ENCODE data around the gene SARS1.

SARS1 gene

DNA sequence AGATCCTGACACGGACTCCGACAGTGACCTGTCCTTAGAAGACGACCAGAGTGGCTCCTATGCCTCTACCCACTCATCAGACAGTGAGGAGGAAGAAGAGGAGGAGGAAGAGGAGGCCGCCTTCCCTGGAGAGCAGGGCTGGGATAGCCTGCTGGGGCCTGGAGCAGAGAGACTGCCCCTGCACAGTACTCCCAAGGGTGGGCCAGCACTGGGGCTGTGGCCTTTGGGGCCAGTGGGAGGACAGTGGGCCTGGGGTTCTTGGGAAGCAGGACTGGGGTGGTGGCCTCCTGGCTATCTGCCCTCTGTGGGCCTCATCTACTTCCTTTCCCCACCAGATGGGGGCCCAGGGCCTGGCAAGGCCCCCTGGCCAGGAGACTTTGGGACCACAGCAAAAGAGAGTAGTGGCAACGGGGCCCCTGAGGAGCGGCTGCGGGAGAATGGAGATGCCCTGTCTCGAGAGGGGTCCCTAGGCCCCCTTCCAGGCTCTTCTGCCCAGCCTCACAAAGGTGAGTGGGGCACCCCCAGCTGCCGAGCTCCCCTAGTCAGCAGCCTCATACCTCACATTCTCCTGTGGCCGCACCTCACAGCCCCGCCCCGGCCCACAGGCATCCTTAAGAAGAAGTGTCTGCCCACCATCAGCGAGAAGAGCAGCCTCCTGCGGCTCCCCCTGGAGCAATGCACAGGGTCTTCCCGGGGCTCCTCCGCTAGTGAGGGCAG is 59.3 kb downstream of the SARS1 start:
- H3K36me3 ChIP-seq, result peaks cover 62% of the 10 kb centered on the region
- no peak for TF ChIP-seq Cebpa-rat (IDR thresholded peaks at IDR 0.05)
- H3K9me3 ChIP-seq, result no peaks in the 10 kb centered on the region
- no peak overlapping the region for H3K9ac ChIP-seq
- no peak overlapping the region for H3K4me2 ChIP-seq
- H3K4me3 ChIP-seq, result no peak overlapping the region
- H3K4me1 ChIP-seq, result peaks cover 19% of the 10 kb centered on the region
- no peaks in the 10 kb centered on the region for H4K20me1 ChIP-seq
- H3K27me3 ChIP-seq, result no peaks in the 10 kb centered on the region
- no peak overlapping the region for H3K27ac ChIP-seq

DNA sequence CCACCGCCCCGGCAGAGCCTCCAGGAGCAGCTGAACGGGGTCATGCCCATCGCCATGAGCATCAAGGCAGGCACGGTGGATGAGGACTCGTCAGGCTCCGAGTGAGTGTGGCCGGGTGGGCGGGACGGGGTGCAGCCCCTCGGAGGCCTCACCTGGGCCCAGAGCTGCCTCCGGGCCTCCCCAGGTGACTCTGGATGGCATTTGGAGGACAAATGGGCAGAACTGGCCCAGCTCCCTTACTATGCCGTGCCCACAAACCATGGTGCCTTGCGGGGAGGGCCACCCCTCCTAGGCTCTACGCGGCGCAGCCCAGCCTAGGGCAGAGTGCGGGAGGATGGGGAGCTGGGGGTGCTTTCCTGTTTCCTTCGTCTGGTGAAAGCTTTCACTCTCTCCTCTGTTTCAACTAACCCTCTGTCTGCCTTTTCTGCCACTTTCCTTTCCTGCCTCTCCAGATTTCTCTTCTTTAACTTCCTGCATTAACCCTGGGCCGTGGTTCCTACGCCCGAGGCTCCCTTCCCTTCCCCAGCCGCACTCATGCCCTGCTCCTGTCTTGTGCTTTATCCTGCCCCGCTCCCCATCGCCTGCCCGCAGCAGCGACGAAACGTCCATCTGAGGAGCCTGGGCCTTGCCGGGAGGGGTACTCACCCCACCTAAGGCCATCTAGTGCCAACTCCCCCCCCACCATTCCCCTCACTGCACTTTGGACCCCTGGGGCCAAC is 60.0 kb downstream of the SARS1 start:
- Histone ChIP-seq H3K27ac (peak overlapping the region; percentile 58; the same call in 1 of the 2 replicates), H3K4me2 (peak overlapping the region; percentile 76), H3K4me1 (peaks cover 19% of the 10 kb centered on the region), H3K9ac (0 out of 2 replicates have a peak overlapping the region, but pooled peaks have one; percentile 52), H3K4me3 (no peak overlapping the region), H3K36me3 (peaks cover 62% of the 10 kb centered on the region), H4K20me1 (no peaks in the 10 kb centered on the region), H3K9me3 (no peaks in the 10 kb centered on the region), H3K27me3 (no peaks in the 10 kb centered on the region)
- TF ChIP-seq Cebpa-rat (IDR thresholded peaks at IDR 0.05), result no peak

DNA sequence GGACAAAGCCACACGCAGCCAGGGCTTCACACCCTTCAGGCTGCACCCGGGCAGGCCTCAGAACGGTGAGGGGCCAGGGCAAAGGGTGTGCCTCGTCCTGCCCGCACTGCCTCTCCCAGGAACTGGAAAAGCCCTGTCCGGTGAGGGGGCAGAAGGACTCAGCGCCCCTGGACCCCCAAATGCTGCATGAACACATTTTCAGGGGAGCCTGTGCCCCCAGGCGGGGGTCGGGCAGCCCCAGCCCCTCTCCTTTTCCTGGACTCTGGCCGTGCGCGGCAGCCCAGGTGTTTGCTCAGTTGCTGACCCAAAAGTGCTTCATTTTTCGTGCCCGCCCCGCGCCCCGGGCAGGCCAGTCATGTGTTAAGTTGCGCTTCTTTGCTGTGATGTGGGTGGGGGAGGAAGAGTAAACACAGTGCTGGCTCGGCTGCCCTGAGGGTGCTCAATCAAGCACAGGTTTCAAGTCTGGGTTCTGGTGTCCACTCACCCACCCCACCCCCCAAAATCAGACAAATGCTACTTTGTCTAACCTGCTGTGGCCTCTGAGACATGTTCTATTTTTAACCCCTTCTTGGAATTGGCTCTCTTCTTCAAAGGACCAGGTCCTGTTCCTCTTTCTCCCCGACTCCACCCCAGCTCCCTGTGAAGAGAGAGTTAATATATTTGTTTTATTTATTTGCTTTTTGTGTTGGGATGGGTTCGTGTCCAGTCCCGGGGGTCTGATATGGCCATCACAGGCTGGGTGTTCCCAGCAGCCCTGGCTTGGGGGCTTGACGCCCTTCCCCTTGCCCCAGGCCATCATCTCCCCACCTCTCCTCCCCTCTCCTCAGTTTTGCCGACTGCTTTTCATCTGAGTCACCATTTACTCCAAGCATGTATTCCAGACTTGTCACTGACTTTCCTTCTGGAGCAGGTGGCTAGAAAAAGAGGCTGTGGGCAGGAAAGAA is 61.1 kb downstream of the SARS1 start:
- Histone ChIP-seq H3K4me3 (no peak overlapping the region), H4K20me1 (no peaks in the 10 kb centered on the region), H3K9me3 (no peaks in the 10 kb centered on the region), H3K4me2 (peak overlapping the region; percentile 76), H3K27ac (peak overlapping the region; percentile 58), H3K36me3 (peaks cover 58% of the 10 kb centered on the region), H3K4me1 (peaks cover 19% of the 10 kb centered on the region), H3K9ac (peak overlapping the region; percentile 52), H3K27me3 (no peaks in the 10 kb centered on the region)
- no peak for TF ChIP-seq Cebpa-rat (IDR thresholded peaks at IDR 0.05)

GRCh38 chr1:109275706-109276345 is 62.1 kb downstream of the SARS1 start:
- Histone ChIP-seq H3K4me1 (peaks cover 28% of the 10 kb centered on the region), H3K4me2 (no peak overlapping the region), H4K20me1 (no peaks in the 10 kb centered on the region), H3K9ac (peak overlapping the region; percentile 18; the same call in 1 of the 2 replicates), H3K36me3 (peaks cover 58% of the 10 kb centered on the region), H3K4me3 (no peak overlapping the region), H3K27ac (no peak overlapping the region), H3K27me3 (no peaks in the 10 kb centered on the region), H3K9me3 (no peaks in the 10 kb centered on the region)
- TF ChIP-seq Cebpa-rat (IDR thresholded peaks at IDR 0.05), result no peak

DNA sequence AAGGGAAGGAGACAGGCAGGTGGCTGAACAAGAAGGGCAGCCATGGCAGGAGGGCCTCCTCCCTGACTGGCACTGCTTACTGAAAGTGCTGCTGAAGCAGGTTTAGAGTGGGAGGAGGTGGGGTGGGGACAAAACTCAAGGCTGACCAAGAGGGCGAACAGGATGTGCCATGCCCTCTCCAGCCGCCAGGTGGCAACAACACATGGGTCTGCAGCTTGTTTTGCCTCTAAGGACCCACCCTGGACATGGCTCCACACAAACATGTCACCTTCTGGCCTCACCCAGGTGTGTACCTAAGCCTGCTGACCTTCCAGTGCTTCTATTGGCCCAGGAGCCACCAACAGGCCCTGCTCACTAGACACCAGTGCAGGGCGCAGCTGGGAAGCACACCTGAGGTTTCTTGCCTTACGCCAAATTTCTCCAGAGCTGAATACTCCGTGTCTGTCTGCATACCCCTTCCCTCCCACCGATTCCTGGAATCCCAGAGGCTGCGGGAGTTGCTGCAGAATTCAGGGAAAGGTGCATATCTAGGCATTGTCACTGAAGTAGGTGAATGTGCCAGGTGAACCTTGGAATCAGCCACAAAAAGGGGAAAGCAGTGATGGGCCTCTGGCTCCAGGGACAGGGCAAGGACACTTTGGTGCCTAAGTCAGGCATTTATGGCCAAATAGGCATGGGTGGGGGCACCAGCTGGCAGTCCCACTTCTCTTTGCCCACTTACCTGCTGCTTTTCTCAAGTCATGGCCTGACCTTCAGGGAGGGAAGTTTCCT is 63.9 kb downstream of the SARS1 start:
- Histone ChIP-seq H3K4me1 (peaks cover 44% of the 10 kb centered on the region), H4K20me1 (no peaks in the 10 kb centered on the region), H3K36me3 (peaks cover 42% of the 10 kb centered on the region), H3K4me2 (no peak overlapping the region), H3K9me3 (no peaks in the 10 kb centered on the region), H3K9ac (no peak overlapping the region), H3K4me3 (no peak overlapping the region), H3K27ac (no peak overlapping the region), H3K27me3 (no peaks in the 10 kb centered on the region)
- TF ChIP-seq Cebpa-rat (IDR thresholded peaks at IDR 0.05), result no peak

DNA sequence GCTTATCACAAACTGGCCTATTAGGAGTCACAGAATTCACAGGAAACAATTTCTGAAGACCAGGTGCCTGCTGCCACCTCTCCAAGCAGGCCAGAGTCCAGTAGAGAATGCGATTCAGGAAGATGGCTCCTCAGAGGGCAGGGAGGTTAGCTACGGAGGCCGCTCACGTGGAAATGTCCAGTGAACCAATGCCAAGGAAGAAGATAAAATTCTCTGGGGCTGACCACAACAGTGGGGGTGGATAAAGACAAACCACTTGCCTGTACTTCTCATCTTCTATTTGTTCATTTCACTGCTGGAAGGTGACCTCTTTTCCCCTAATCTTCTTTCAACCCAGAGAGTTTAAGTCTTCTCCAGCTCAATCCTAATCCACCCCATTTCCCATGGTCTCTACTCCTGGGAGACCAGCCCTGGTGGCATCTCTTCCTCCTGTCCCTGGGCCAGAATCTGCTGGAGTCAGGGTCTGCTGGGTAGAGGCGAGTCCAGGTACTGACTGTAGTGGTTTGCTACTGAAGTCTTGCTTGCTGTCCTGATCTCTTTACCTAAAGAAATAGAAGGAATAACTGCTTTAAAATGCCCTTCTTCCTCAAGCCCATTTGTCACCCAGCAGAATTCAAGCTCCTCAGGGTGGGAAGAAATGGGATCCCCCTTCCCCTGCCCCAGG is 66.0 kb downstream of the SARS1 start:
- H3K27ac ChIP-seq, result no peak overlapping the region
- no peak for TF ChIP-seq Cebpa-rat (IDR thresholded peaks at IDR 0.05)
- H3K27me3 ChIP-seq, result no peaks in the 10 kb centered on the region
- no peak overlapping the region for H3K4me2 ChIP-seq
- 0 out of 2 replicates have a peak overlapping the region, but pooled peaks have one; percentile 48 for H3K9ac ChIP-seq
- H3K4me3 ChIP-seq, result no peak overlapping the region
- peaks cover 35% of the 10 kb centered on the region for H3K36me3 ChIP-seq
- H4K20me1 ChIP-seq, result no peaks in the 10 kb centered on the region
- H3K9me3 ChIP-seq, result no peaks in the 10 kb centered on the region
- H3K4me1 ChIP-seq, result peaks cover 47% of the 10 kb centered on the region

- peaks cover 40% of the 10 kb centered on the region for H3K4me1 ChIP-seq
- H4K20me1 ChIP-seq, result no peaks in the 10 kb centered on the region
- peak overlapping the region; percentile 97; the same call in 1 of the 2 replicates for H3K4me2 ChIP-seq
- H3K9me3 ChIP-seq, result no peaks in the 10 kb centered on the region
- no peaks in the 10 kb centered on the region for H3K27me3 ChIP-seq
- no peak for TF ChIP-seq Cebpa-rat (IDR thresholded peaks at IDR 0.05)
- H3K9ac ChIP-seq, result 0 out of 2 replicates have a peak overlapping the region, but pooled peaks have one; percentile 48
- H3K36me3 ChIP-seq, result peaks cover 31% of the 10 kb centered on the region
- H3K27ac ChIP-seq, result no peak overlapping the region
- H3K4me3 ChIP-seq, result no peak overlapping the region
Measured at GRCh38 chr1:109280862-109281261, 67.1 kb downstream of the SARS1 start.

All from BLaER1 (cell line).